Measurements from ENCODE around the gene ITFG1.

The ITFG1 gene

GRCh38 chr16:47258874-47259461 lies 201.9 kb downstream of the ITFG1 start:
- H3K4me3 ChIP-seq (ENCODE audit: low read depth, low read length), result no peak overlapping the region
- no peaks in the 10 kb centered on the region for H3K27me3 ChIP-seq
- H3K36me3 ChIP-seq, result 0 out of 2 replicates have a peak, but pooled peaks cover 3% of the 10 kb centered on the region
- peak; percentile 93 for TF ChIP-seq CTCF (IDR thresholded peaks at IDR 0.05; ENCODE audit: low read depth, low read length)
- H3K9me3 ChIP-seq, result no peaks in the 10 kb centered on the region
- H3K4me1 ChIP-seq, result no peaks in the 10 kb centered on the region
- peak; percentile 35 for DNase-seq

GRCh38 chr16:47254756-47255155 lies 206.1 kb downstream of the ITFG1 start:
- no peak overlapping the region for H3K4me3 ChIP-seq (ENCODE audit: low read depth, low read length)
- no peaks in the 10 kb centered on the region for H3K4me1 ChIP-seq
- H3K36me3 ChIP-seq, result 0 out of 2 replicates have a peak, but pooled peaks cover 3% of the 10 kb centered on the region
- no peaks in the 10 kb centered on the region for H3K9me3 ChIP-seq
- TF ChIP-seq CTCF (IDR thresholded peaks at IDR 0.05; ENCODE audit: low read depth, low read length), result no peak
- no peaks in the 10 kb centered on the region for H3K27me3 ChIP-seq
- DNase-seq, result no peak

GRCh38 chr16:47250983-47251382 lies 209.9 kb downstream of the ITFG1 start:
- DNase-seq, result no peak
- H3K9me3 ChIP-seq, result no peaks in the 10 kb centered on the region
- TF ChIP-seq CTCF (IDR thresholded peaks at IDR 0.05; ENCODE audit: low read depth, low read length), result no peak
- H3K36me3 ChIP-seq, result no peaks in the 10 kb centered on the region
- no peak overlapping the region for H3K4me3 ChIP-seq (ENCODE audit: low read depth, low read length)
- no peaks in the 10 kb centered on the region for H3K27me3 ChIP-seq
- H3K4me1 ChIP-seq, result no peaks in the 10 kb centered on the region

- no peak for DNase-seq
- no peaks in the 10 kb centered on the region for H3K4me1 ChIP-seq
- H3K36me3 ChIP-seq, result no peaks in the 10 kb centered on the region
- no peak for TF ChIP-seq CTCF (IDR thresholded peaks at IDR 0.05; ENCODE audit: low read depth, low read length)
- H3K27me3 ChIP-seq, result no peaks in the 10 kb centered on the region
- H3K9me3 ChIP-seq, result no peaks in the 10 kb centered on the region
- H3K4me3 ChIP-seq (ENCODE audit: low read depth, low read length), result no peak overlapping the region
These were observed 213.2 kb downstream of the ITFG1 start for GRCh38 chr16:47247690-47248089.

GRCh38 chr16:47244206-47244605 lies 216.7 kb downstream of the ITFG1 start:
- Histone ChIP-seq H3K4me3 (ENCODE audit: low read depth, low read length) (no peak overlapping the region), H3K27me3 (no peaks in the 10 kb centered on the region), H3K36me3 (no peaks in the 10 kb centered on the region), H3K4me1 (no peaks in the 10 kb centered on the region), H3K9me3 (no peaks in the 10 kb centered on the region)
- DNase-seq, result no peak
- no peak for TF ChIP-seq CTCF (IDR thresholded peaks at IDR 0.05; ENCODE audit: low read depth, low read length)

GRCh38 chr16:47241061-47241460 lies 219.8 kb downstream of the ITFG1 start:
- H3K36me3 ChIP-seq, result no peaks in the 10 kb centered on the region
- H3K9me3 ChIP-seq, result no peaks in the 10 kb centered on the region
- DNase-seq, result no peak
- H3K27me3 ChIP-seq, result no peaks in the 10 kb centered on the region
- H3K4me3 ChIP-seq (ENCODE audit: low read depth, low read length), result no peak overlapping the region
- H3K4me1 ChIP-seq, result no peaks in the 10 kb centered on the region
- TF ChIP-seq CTCF (IDR thresholded peaks at IDR 0.05; ENCODE audit: low read depth, low read length), result no peak
